Measurements from ENCODE around the gene APOA1. TPM values are rescaled to one million over a fixed set of nuclear protein-coding genes. Genes with fewer than 3 reads are reported as not detected.
"Not testable (repeated sequence)": the region's sequence is repeated elsewhere in the genome, so short reads cannot be mapped to it uniquely, and the experiment has no call there.

The APOA1 gene
- polyA plus RNA-seq, 3 donors = 91.2 to 150 (median 94.7) TPM

DNA sequence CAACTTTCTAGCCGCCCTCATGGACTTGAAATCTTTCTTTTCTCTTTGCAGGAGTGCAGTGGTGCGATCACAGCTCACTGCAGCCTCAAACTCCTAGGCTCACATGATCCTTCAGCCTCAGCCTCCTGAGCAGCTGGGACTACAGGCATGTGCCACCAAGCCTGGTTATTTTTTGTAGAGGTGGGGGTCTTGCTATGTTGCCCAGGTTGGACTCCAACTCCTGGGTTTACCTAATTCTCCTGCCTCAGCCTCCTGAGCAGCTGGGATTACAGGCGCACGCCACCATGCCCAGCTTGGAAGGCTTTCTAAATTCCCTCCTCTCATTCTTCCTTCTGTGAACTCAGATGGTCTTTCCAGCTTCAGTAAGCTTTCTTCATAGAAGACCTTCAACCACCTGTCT, 4.7 kb upstream of the APOA1 start:
- no peak for DNase-seq (ENCODE audit: extremely low read depth in 1 of 11, low read depth in 9 of 11, low spot score in 4 of 11)

DNA sequence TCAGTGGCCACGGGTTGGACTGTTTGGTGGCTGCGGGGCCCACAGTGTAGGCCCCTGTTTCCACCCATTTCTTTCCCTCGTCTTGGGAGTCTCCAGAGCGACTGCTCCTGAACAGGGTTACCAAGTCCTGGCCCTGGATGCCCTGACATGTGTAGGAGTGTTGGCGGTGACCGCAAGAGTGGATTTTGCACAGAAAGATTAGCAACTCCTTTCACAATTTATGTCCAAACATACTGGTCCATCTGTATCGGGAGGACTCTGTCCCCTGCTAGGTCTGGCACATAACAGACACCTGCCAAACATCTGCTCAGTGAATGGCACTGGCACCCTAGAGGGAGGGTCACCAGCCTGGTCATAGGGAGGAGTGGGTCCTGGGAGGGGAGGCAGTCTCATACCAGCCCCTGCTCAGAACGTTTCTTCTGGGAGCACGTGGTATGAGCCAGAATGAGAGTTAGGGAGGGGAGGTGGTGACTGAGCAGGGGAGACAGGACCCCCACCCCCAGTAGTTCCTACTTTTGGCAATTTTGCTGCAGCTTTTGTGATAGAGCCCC, 3.4 kb upstream of the APOA1 start:
- no peak for DNase-seq (ENCODE audit: extremely low read depth in 1 of 11, low read depth in 9 of 11, low spot score in 4 of 11)

DNA sequence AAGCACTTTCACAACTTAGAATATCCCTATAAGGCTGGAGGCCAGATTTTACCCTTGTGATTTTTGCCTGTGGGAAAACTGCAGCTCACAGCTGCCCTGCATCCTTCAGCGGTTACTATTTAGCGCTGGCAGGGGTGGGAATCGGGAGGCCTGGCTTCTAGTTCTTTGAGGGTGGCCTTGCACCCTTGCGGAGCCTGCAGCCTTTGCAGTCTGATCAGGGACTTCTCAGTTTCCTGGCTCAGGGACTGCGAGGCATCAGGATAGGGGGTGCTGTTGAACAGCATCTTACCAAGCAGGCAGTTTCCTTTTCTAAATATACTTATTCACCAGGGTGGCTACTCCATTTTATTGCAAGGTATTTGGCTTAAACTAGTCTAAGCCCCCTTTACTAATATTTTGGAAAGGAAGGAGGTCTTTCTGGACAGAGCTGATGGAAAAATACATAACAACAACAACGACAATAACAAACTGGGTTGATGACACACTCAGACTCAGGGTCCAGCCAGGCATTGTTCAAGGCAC, 2.9 kb upstream of the APOA1 start:
- no peak for DNase-seq (ENCODE audit: extremely low read depth in 1 of 11, low read depth in 9 of 11, low spot score in 4 of 11)

DNA sequence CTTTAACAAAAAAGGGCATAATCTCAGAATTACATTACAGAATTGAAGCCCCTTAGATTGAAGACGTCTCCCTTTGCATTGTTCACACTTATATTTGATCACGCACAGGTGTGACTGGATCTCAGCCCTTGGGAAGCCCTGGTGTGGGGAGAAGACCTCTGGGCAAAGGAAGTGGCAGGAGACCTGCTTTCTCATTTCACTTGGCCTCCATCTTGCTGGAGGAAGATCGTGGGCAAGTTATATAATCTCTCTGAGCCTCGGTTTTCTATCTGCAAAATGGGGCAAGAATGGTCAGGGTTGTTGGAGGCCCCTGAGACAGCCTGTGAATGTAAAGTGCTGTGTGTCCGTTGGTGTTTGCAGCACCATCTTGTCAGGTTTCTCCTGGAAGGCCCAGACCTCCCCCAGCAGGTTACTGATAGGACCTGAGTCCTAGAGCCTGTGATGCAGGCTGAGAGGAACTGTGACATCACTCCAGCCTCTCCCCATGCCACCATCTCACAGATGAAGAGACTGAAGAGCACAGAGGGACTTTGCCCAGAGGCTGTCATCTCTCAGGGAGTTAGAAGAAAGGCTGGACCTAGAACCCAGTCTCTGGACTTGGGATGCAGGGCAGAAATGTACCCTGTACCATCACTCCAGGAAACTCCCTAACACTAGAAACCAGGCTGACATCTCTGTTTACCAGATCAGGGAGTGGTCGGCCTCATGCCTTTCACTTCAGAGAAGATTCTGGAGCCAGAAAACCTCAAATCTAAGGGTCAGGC, 1.1 kb upstream of the APOA1 start:
- no peak for DNase-seq (ENCODE audit: extremely low read depth in 1 of 11, low read depth in 9 of 11, low spot score in 4 of 11)

DNA sequence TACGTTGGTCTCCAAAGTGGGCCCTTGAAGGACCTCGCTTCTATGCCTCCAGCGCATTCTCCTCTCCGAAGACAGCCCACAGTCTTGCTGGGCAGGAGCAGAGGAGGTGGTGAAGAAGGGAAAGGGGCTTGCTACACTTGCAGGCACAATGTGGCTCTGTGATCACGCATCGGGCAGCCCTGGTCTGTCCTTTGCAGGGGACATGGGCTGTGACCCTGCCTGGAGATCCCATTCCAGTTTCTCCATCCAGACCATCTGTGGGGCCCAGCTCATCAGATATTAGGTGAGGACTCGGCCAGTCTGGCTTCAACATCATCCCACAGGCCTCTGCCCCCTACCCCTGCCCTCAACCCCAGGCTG, 810 bp downstream of the APOA1 start:
- no peak for DNase-seq (ENCODE audit: extremely low read depth in 1 of 11, low read depth in 9 of 11, low spot score in 4 of 11)

DNA sequence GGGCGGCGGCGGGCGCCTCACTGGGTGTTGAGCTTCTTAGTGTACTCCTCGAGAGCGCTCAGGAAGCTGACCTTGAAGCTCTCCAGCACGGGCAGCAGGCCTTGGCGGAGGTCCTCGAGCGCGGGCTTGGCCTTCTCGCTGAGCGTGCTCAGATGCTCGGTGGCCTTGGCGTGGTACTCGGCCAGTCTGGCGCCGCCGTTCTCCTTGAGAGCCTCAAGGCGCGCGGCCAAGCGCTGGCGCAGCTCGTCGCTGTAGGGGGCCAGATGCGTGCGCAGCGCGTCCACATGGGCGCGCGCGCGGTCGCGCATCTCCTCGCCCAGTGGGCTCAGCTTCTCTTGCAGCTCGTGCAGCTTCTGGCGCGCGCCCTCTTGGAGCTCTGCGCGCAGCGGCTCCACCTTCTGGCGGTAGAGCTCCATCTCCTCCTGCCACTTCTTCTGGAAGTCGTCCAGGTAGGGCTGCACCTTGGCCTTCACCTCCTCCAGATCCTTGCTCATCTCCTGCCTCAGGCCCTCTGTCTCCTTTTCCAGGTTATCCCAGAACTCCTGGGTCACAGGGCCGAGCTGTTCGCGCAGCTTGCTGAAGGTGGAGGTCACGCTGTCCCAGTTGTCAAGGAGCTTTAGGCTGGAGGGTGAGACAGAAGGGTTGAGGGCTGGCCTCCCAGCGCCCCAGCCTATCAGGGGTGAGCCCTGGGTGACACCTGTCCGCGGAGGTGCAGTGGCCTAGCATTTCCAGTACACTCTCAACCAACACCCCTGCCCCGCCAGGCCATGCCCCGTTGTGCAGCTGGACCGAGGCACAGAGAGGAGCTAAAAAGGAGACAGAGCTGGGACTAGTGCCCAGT, 1.4 kb downstream of the APOA1 start:
- peak; percentile 82 to 93 (median 88) for DNase-seq (ENCODE audit: extremely low read depth in 1 of 11, low read depth in 9 of 11, low spot score in 4 of 11)

DNA sequence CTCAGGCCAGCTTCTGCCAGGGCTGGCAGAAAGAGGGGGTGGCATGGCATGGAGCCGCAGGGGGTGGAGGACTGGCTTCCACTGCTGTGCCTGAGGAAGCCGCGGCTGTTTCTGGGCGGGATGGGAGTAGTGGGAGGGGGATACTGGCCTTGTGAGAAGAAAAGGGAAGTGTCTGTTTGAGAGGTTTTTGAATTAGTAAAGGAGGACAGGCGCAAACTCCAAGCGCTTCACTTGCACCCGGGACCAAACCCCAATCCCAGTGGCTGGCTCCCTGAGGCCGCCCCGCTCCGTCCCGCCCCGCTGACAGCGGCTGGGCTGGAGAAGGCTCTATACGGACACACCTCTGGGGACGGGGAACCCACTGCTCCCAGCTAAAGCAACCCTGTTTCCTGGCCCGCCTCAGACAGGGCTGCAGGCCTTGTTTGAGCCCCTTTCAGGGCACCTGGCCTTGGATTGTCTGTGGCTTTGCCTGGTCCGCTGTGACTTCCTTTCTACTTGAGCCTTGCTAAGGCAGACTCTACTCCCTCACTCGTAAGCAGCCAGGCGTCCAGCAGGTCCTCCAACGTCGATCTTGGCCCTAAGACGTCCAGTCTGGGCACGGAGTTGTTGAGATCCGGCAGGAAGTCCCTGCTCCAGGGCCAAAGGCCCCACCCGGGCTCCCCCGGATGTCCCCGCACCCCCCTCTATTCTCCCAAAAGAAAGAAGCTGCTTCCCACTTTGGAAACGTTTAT, 2.2 kb downstream of the APOA1 start:
- DNase-seq (ENCODE audit: extremely low read depth in 1 of 11, low read depth in 9 of 11, low spot score in 4 of 11) = peak in 2 of 11 donors; percentile 25 to 29

DNA sequence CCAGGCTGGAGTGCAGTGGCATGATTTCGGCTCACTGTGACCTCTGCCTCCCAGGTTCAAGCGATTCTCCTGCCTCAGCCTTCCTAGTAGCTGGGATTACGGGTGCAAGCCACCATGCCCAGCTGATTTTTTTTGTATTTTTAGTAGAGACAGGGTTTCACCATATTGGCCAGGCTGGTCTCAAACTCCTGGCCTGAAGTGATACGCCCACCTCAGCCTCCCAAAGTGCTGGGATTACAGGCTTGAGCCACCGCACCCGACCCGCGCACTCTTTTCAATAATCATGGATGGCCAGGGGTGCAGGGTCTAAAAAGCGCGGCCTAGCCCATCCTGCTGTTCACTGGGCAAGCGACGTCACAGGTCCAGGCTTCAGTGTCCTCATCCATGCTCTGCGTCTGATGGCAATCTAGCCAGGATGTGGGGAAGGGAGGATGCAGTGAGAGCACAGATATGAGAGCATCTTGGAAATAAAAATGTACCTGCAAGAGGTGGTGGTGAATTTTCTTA, 2.8 kb downstream of the APOA1 start:
- not testable (repeated sequence) for DNase-seq (ENCODE audit: extremely low read depth in 1 of 11, low read depth in 9 of 11, low spot score in 4 of 11)

DNA sequence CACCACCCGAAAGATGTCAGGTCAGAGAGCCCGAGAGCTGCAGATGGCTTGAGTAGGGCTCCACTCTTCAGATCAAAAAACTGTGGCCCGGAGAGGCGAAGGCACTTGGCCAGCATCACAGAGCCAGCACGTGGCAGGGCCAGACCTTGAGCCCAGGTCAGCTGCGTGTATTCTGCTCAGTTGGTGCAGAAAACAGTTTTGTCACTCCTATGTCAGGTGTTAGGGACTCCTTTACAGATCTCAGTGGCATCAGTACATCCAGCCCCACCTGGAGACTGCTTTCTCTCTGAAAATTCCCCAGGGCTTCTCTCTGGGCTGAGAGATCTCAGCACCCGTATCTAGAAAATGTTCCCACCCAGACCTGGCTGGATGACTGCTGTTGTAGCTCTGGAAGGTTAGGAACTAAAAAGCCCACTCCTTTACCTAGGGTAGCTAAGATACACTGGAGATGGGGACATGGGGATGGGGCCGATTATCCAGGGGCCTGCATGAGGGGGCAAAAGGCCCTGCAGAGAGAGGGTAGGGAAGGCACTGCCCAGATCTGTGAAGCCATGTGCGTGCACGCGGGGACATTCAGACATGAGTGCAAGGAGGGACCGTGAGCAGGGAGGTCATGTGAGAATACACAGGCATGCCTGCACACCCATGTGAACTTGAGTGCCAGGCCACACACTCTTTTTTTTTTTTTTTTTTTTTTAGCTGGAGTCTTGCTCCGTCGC, 3.4 kb downstream of the APOA1 start:
- no peak for DNase-seq (ENCODE audit: extremely low read depth in 1 of 11, low read depth in 9 of 11, low spot score in 4 of 11)

DNA sequence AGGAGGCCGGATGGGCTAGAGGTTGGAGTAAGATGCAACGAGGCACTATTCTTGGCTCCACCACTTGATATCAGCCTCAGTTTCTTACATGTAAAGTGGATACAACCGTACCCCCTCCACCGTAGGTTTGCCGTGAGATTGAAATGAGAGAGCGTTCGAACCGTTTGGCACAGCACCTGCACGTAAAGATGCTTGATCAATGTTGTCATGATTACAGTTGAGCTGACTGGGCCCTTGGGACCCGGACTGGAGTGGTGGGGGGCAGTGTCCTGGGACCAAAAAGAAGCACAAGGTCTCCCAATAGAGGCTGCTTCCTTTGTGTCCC, 4.0 kb downstream of the APOA1 start:
- DNase-seq (ENCODE audit: extremely low read depth in 1 of 11, low read depth in 9 of 11, low spot score in 4 of 11) = no peak

DNA sequence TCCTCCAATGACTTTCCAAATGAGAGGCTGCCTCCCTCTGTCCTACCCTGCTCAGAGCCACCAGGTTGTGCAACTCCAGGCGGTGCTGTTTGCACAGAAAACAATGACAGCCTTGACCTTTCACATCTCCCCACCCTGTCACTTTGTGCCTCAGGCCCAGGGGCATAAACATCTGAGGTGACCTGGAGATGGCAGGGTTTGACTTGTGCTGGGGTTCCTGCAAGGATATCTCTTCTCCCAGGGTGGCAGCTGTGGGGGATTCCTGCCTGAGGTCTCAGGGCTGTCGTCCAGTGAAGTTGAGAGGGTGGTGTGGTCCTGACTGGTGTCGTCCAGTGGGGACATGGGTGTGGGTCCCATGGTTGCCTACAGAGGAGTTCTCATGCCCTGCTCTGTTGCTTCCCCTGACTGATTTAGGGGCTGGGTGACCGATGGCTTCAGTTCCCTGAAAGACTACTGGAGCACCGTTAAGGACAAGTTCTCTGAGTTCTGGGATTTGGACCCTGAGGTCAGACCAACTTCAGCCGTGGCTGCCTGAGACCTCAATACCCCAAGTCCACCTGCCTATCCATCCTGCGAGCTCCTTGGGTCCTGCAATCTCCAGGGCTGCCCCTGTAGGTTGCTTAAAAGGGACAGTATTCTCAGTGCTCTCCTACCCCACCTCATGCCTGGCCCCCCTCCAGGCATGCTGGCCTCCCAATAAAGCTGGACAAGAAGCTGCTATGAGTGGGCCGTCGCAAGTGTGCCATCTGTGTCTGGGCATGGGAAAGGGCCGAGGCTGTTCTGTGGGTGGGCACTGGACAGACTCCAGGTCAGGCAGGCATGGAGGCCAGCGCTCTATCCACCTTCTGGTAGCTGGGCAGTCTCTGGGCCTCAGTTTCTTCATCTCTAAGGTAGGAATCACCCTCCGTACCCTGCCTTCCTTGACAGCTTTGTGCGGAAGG, 4.8 kb downstream of the APOA1 start:
- DNase-seq (ENCODE audit: extremely low read depth in 1 of 11, low read depth in 9 of 11, low spot score in 4 of 11) = no peak

DNA sequence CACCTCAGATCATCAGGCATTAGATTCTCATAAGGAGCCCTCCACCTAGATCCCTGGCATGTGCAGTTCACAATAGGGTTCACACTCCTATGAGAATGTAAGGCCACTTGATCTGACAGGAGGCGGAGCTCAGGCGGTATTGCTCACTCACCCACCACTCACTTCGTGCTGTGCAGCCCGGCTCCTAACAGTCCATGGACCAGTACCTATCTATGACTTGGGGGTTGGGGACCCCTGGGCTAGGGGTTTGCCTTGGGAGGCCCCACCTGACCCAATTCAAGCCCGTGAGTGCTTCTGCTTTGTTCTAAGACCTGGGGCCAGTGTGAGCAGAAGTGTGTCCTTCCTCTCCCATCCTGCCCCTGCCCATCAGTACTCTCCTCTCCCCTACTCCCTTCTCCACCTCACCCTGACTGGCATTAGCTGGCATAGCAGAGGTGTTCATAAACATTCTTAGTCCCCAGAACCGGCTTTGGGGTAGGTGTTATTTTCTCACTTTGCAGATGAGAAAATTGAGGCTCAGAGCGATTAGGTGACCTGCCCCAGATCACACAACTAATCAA, 5.6 kb downstream of the APOA1 start:
- DNase-seq (ENCODE audit: extremely low read depth in 1 of 11, low read depth in 9 of 11, low spot score in 4 of 11) = no peak

DNA sequence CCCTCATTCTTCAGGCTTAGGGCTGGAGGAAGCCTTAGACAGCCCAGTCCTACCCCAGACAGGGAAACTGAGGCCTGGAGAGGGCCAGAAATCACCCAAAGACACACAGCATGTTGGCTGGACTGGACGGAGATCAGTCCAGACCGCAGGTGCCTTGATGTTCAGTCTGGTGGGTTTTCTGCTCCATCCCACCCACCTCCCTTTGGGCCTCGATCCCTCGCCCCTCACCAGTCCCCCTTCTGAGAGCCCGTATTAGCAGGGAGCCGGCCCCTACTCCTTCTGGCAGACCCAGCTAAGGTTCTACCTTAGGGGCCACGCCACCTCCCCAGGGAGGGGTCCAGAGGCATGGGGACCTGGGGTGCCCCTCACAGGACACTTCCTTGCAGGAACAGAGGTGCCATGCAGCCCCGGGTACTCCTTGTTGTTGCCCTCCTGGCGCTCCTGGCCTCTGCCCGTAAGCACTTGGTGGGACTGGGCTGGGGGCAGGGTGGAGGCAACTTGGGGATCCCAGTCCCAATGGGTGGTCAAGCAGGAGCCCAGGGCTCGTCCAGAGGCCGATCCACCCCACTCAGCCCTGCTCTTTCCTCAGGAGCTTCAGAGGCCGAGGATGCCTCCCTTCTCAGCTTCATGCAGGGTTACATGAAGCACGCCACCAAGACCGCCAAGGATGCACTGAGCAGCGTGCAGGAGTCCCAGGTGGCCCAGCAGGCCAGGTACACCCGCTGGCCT, 7.1 kb downstream of the APOA1 start:
- no peak for DNase-seq (ENCODE audit: extremely low read depth in 1 of 11, low read depth in 9 of 11, low spot score in 4 of 11)

DNA sequence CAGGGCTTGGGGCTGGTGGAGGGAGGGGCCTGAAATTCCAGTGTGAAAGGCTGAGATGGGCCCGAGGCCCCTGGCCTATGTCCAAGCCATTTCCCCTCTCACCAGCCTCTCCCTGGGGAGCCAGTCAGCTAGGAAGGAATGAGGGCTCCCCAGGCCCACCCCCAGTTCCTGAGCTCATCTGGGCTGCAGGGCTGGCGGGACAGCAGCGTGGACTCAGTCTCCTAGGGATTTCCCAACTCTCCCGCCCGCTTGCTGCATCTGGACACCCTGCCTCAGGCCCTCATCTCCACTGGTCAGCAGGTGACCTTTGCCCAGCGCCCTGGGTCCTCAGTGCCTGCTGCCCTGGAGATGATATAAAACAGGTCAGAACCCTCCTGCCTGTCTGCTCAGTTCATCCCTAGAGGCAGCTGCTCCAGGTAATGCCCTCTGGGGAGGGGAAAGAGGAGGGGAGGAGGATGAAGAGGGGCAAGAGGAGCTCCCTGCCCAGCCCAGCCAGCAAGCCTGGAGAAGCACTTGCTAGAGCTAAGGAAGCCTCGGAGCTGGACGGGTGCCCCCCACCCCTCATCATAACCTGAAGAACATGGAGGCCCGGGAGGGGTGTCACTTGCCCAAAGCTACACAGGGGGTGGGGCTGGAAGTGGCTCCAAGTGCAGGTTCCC, 7.8 kb downstream of the APOA1 start, which contains the start of gene APOC3:
TSS of gene APOC3 (plus strand) at position 383 of the 659 bp plus-strand sequence. CDS start 676 bp downstream, outside the sequence.
- no peak for DNase-seq (ENCODE audit: extremely low read depth in 1 of 11, low read depth in 9 of 11, low spot score in 4 of 11)

DNA sequence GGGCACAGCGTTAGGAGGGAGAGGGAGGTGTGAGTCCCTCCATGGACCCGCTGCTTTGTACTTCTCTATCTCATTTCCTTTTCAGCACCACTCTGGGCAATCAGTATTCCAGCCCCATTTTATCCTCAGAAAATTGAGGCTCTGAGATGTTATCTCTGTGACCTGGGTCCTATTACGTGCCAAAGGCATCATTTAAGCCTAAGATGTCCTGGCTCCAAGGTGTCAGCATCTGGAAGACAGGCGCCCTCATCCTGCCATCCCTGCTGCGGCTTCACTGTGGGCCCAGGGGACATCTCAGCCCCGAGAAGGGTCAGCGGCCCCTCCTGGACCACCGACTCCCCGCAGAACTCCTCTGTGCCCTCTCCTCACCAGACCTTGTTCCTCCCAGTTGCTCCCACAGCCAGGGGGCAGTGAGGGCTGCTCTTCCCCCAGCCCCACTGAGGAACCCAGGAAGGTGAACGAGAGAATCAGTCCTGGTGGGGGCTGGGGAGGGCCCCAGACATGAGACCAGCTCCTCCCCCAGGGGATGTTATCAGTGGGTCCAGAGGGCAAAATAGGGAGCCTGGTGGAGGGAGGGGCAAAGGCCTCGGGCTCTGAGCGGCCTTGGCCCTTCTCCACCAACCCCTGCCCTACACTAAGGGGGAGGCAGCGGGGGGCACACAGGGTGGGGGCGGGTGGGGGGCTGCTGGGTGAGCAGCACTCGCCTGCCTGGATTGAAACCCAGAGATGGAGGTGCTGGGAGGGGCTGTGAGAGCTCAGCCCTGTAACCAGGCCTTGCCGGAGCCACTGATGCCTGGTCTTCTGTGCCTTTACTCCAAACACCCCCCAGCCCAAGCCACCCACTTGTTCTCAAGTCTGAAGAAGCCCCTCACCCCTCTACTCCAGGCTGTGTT, 8.5 kb downstream of the APOA1 start:
- DNase-seq (ENCODE audit: extremely low read depth in 1 of 11, low read depth in 9 of 11, low spot score in 4 of 11) = no peak
